OCI-LY1 (cell line): Measurements from ENCODE around the gene RUNX1.

Source experiments
- H2AFZ ChIP-seq: fragments of 200-600 bp; sonication (generic), shearing (Covaris generic); 2 replicates; pipeline ENCODE4 v1.6.0; 2014; ENCODE audit warnings: antibody characterized with exemption, mild to moderate bottlenecking, low read length
- H3F3A ChIP-seq: fragments of 200-600 bp; sonication (generic), shearing (Covaris generic); 2 replicates; pipeline ENCODE4 v1.6.0; 2014; ENCODE audit warnings: mild to moderate bottlenecking, antibody characterized with exemption, low read length, moderate library complexity; ENCODE audit not compliant: insufficient read depth
- H3K27ac ChIP-seq: fragments of 200-600 bp; sonication (generic); 2 replicates; pipeline ENCODE4 v1.5.1; 2014; ENCODE audit warnings: low read length, mixed run types, mild to moderate bottlenecking, low read depth; ENCODE audit not compliant: poor library complexity, severe bottlenecking
- H3K27me3 ChIP-seq: fragments of 200-600 bp; sonication (generic); 2 replicates; pipeline ENCODE4 v1.6.0; 2014; ENCODE audit warnings: antibody characterized with exemption, mild to moderate bottlenecking, low read length, moderate library complexity; ENCODE audit not compliant: insufficient read depth
- H3K36me3 ChIP-seq: fragments of 200-600 bp; sonication (generic); 2 replicates; pipeline ENCODE4 v1.6.1; 2014; ENCODE audit warnings: mild to moderate bottlenecking, antibody characterized with exemption, low read length, moderate library complexity, mixed read lengths; ENCODE audit not compliant: insufficient read depth
- H3K4me1 ChIP-seq: fragments of 200-600 bp; sonication (generic); 2 replicates; pipeline ENCODE4 v1.5.1; 2014; ENCODE audit warnings: mild to moderate bottlenecking, low read length, moderate library complexity; ENCODE audit not compliant: insufficient read depth, severe bottlenecking
- H3K4me2 ChIP-seq: fragments of 200-600 bp; sonication (generic), shearing (Covaris generic); 2 replicates; pipeline ENCODE4 v1.6.1; 2014; ENCODE audit warnings: low read length
- H3K4me3 ChIP-seq: fragments of 200-600 bp; sonication (generic); 2 replicates; pipeline ENCODE4 v1.5.1; 2014; ENCODE audit warnings: low read length, low read depth, mild to moderate bottlenecking, mixed read lengths; ENCODE audit not compliant: poor library complexity, severe bottlenecking
- H3K79me2 ChIP-seq: fragments of 200-600 bp; shearing (Covaris generic); 2 replicates; pipeline ENCODE4 v1.6.1; 2016; ENCODE audit warnings: mixed run types, low read length, mixed read lengths; ENCODE audit not compliant: insufficient read depth
- H3K9ac ChIP-seq: fragments of 200-600 bp; sonication (generic), shearing (Covaris generic); 2 replicates; pipeline ENCODE4 v1.6.1; 2014; ENCODE audit warnings: mild to moderate bottlenecking, low read length, mixed read lengths
- H3K9me2 ChIP-seq: fragments of 200-600 bp; sonication (generic), shearing (Covaris generic); 2 replicates; pipeline ENCODE4 v1.6.1; 2014; ENCODE audit warnings: low read depth, mild to moderate bottlenecking, low read length, mixed read lengths
- H3K9me3 ChIP-seq: fragments of 200-600 bp; shearing (Covaris generic); 2 replicates; pipeline ENCODE4 v1.6.1; 2014; ENCODE audit warnings: low read length, mixed read lengths
- H4K20me1 ChIP-seq: fragments of 200-600 bp; sonication (generic), shearing (Covaris generic); 2 replicates; pipeline ENCODE4 v1.6.0; 2016; ENCODE audit warnings: mild to moderate bottlenecking, low read length; ENCODE audit not compliant: insufficient read depth
- EZH2 ChIP-seq: fragments of 200-600 bp; sonication (generic), shearing (Covaris generic); IDR thresholded peaks from 2 replicates; pipeline ENCODE4 v1.8.0; 2017; ENCODE audit warnings: borderline replicate concordance, mixed run types, mild to moderate bottlenecking, antibody characterized with exemption, low read length, moderate library complexity, mixed read lengths
- TF ChIP-seq, protein P1 (sequence below): fragments of 200-600 bp; sonication (generic), shearing (Covaris generic); IDR thresholded peaks from 2 replicates; pipeline ENCODE4 v1.5.1; 2017; ENCODE audit warnings: mild to moderate bottlenecking, antibody characterized with exemption, low read length, moderate library complexity, mixed read lengths

The RUNX1 gene

DNA sequence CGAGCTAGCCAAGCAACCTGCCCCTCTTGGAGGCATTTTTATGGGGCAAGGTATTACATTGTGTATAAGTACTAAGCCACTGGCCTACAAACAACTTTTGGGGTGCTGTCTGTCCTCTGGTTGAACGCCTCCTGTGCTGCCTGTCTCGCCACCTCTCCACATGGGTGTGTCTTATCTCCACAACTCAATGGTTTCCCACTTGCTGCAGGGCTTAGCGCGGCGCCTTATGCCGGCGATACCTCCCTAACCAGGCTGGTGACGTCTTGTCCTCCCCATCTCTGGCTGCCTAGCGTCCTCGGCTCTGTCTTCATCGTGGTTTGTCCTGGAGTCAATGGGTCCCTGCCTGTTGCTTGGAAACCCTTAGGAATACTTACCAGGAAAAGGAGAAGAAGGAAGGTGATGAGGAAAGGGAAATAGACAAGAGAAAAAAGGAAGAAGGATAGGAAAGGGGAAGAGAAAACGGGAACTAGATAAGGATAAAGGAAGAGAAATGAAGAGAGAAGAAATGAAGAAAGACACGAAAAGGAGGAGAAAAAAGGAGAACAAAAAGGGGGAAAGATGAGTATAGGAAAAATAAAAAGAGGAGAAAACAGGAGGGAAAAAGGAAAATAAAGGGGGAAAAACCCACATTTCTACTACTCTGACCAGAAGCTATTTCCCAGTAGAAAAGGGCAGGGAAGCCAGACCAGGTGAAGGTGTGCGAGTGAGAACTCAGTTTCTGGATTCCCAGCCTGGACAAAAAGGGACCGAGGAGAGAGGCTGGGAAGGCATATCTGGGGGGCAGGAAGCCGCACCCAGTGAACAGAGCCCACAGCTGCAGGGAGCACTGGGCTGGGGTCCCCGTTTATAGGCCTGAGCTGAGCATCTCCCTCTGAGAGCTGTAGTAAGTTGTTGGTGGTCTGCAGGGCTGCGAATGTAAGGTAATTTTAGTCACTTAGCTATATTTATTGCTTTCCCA is 294.1 kb downstream of the RUNX1 start:
- no peaks in the 10 kb centered on the region for H3K9me3 ChIP-seq
- no peaks in the 10 kb centered on the region for H3K4me1 ChIP-seq
- H3K27ac ChIP-seq = no peak overlapping the region
- H3F3A ChIP-seq = no peaks in the 10 kb centered on the region
- H4K20me1 ChIP-seq = no peaks in the 10 kb centered on the region
- no peak overlapping the region for H3K4me2 ChIP-seq
- H3K27me3 ChIP-seq = no peaks in the 10 kb centered on the region
- no peaks in the 10 kb centered on the region for H3K9me2 ChIP-seq
- no peaks in the 10 kb centered on the region for H3K79me2 ChIP-seq
- H2AFZ ChIP-seq = no peak overlapping the region
- no peak overlapping the region for H3K9ac ChIP-seq
- H3K36me3 ChIP-seq = no peaks in the 10 kb centered on the region
- H3K4me3 ChIP-seq = no peak overlapping the region
- TF ChIP-seq, protein P1, sequence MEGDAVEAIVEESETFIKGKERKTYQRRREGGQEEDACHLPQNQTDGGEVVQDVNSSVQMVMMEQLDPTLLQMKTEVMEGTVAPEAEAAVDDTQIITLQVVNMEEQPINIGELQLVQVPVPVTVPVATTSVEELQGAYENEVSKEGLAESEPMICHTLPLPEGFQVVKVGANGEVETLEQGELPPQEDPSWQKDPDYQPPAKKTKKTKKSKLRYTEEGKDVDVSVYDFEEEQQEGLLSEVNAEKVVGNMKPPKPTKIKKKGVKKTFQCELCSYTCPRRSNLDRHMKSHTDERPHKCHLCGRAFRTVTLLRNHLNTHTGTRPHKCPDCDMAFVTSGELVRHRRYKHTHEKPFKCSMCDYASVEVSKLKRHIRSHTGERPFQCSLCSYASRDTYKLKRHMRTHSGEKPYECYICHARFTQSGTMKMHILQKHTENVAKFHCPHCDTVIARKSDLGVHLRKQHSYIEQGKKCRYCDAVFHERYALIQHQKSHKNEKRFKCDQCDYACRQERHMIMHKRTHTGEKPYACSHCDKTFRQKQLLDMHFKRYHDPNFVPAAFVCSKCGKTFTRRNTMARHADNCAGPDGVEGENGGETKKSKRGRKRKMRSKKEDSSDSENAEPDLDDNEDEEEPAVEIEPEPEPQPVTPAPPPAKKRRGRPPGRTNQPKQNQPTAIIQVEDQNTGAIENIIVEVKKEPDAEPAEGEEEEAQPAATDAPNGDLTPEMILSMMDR = no peak
- TF ChIP-seq EZH2 = no peak

DNA sequence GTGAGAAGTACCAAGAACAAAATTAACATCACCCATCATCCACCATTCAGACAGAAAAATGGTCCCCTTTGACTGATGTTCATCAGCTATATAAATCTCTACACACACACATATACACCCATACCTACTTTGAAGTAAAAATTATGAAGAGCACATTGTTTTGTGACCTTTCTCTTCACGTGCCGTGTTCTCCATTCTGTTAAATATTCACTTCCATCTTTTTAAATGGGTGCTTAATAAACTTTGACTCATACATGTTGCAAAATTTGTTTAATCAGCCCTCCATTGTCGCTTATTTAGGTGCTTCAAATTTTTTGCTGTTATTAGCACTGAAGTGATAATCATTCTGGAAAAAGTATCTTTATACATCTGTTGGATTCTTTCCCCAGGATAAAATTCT is 300.2 kb downstream of the RUNX1 start:
- Histone ChIP-seq H2AFZ (no peak overlapping the region), H3K4me2 (no peak overlapping the region), H3K9me2 (no peaks in the 10 kb centered on the region), H3K79me2 (no peaks in the 10 kb centered on the region), H3K4me3 (no peak overlapping the region), H3K9ac (no peak overlapping the region), H3K4me1 (peaks cover 6% of the 10 kb centered on the region), H4K20me1 (no peaks in the 10 kb centered on the region), H3K9me3 (no peaks in the 10 kb centered on the region), H3K27ac (no peak overlapping the region), H3F3A (no peaks in the 10 kb centered on the region), H3K36me3 (no peaks in the 10 kb centered on the region), H3K27me3 (no peaks in the 10 kb centered on the region)
- no peak for TF ChIP-seq EZH2
- TF ChIP-seq, protein P1 = no peak

DNA sequence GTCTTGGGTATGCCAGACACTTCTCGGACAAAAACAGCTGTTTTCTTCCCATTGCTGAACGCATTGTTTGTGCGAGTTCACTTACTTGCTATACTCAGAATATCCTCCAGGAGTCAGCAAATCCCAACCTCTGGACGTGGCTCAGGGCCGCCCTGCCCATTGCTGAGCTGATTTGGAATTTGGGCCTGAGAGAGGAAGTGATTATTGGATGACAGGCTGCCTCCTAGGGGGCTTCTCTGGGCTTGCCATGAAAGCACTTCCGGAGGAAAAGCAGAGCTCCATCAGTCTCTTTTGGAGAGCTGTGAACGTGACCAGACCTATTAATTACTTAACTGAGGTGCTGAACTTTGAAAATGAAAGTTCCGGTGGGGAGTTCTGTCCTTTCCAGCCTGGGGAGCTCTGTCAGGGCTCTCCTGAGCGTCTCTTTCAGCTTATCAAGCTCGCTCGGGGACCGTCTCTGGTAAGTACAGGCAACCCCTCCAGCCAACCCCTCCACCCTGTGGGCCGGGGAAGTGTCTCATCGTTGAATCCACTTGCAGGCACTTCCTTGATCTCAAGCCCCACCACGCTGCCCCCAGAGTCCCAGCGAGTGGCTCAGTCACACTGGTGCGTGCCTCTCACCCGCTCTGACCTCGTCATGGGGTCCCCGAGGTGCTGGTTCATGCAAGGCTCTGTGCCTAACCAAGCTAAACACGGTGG is 303.4 kb downstream of the RUNX1 start:
- H3F3A ChIP-seq = no peaks in the 10 kb centered on the region
- no peak for TF ChIP-seq EZH2
- TF ChIP-seq, protein P1 = peak; percentile 92
- no peaks in the 10 kb centered on the region for H3K79me2 ChIP-seq
- H3K27me3 ChIP-seq = peaks cover 4% of the 10 kb centered on the region; the same call in 1 of the 2 replicates
- H3K9me3 ChIP-seq = no peaks in the 10 kb centered on the region
- no peak overlapping the region for H3K27ac ChIP-seq
- peak overlapping the region; percentile 53 for H2AFZ ChIP-seq
- peak overlapping the region; percentile 35; the same call in 1 of the 2 replicates for H3K9ac ChIP-seq
- H3K4me1 ChIP-seq = peaks cover 6% of the 10 kb centered on the region
- H3K4me2 ChIP-seq = peak overlapping the region; percentile 70
- no peaks in the 10 kb centered on the region for H3K9me2 ChIP-seq
- H3K36me3 ChIP-seq = no peaks in the 10 kb centered on the region
- H4K20me1 ChIP-seq = no peaks in the 10 kb centered on the region
- H3K4me3 ChIP-seq = peak overlapping the region; percentile 50
